H1 (cell line): Measurements from ENCODE around the gene POM121L2. TPM values are rescaled to one million over a fixed set of nuclear protein-coding genes. Genes with fewer than 3 reads are reported as not detected.

Source experiments
- CTCF ChIA-PET: fragments of 300-600 bp; sonication (Branson Sonifier 250); formaldehyde crosslinking; loops from one replicate; lab custom pipeline; 2021; ENCODE audit not compliant: partially characterized antibody; lab: Charles Lee
- POLR2A ChIA-PET: fragments of 300-600 bp; sonication (Branson Sonifier 250); formaldehyde crosslinking; loops from one replicate; lab custom pipeline; 2021; ENCODE audit warnings: inconsistent platforms; ENCODE audit not compliant: partially characterized antibody; lab: Charles Lee
- DNase-seq, 2 experiments: peaks; one replicate each; pipeline versions ENCODE4 v3.0.0 to v3.0.0-alpha.2; 2010 to 2022; ENCODE audit warnings: low spot score in 2 of 2, low read depth in 1 of 2, mixed read lengths in 1 of 2
- FAIRE-seq: peaks from 2 replicates; lab custom pipeline; 2011; peaks lifted over from hg19 to GRCh38; lab: Jason Lieb, UNC
- H2AFZ ChIP-seq: 2 replicates; pipeline ENCODE4 v1.8.1; 2012; ENCODE audit warnings: low read length, inconsistent platforms
- H2AK5ac ChIP-seq: 2 replicates; pipeline ENCODE4 v1.6.1; 2013; ENCODE audit warnings: low read depth, low read length
- H2BK120ac ChIP-seq: replicated peaks from 2 replicates; pipeline ENCODE3; 2013; ENCODE audit warnings: low read depth, low read length, inconsistent platforms
- H2BK12ac ChIP-seq: 2 replicates; pipeline ENCODE4 v1.6.1; 2013; ENCODE audit warnings: low read depth, low read length
- H2BK15ac ChIP-seq: 2 replicates; pipeline ENCODE4 v1.6.1; 2013; ENCODE audit warnings: low read length
- H2BK20ac ChIP-seq: 2 replicates; pipeline ENCODE4 v1.6.1; 2013; ENCODE audit warnings: low read length
- H2BK5ac ChIP-seq: 2 replicates; pipeline ENCODE4 v1.6.1; 2013; ENCODE audit warnings: low read depth, low read length
- H3K14ac ChIP-seq: 2 replicates; pipeline ENCODE4 v1.6.1; 2013; ENCODE audit warnings: inconsistent platforms; ENCODE audit not compliant: insufficient read length
- H3K18ac ChIP-seq: 2 replicates; pipeline ENCODE4 v1.6.1; 2013; ENCODE audit warnings: low read length; ENCODE audit errors: extremely low read depth
- H3K23ac ChIP-seq: 2 replicates; pipeline ENCODE4 v1.6.1; 2013; ENCODE audit warnings: inconsistent platforms; ENCODE audit not compliant: insufficient read length
- H3K23me2 ChIP-seq: 2 replicates; pipeline ENCODE4 v1.6.1; 2013; ENCODE audit warnings: low read depth, low read length
- H3K27ac ChIP-seq: 2 replicates; pipeline ENCODE4 v1.6.1; 2011; ENCODE audit warnings: low read depth, low read length, inconsistent platforms
- H3K27me3 ChIP-seq, 4 experiments: replicated peaks in 1 of 4; 1 replicate in 1 of 4; 2 replicates in 3 of 4; pipeline versions ENCODE4 v1.6.1 to v1.8.1; 2011 to 2013; ENCODE audit warnings: low read length in 3 of 4, mild to moderate bottlenecking in 3 of 4, inconsistent platforms in 2 of 4, mixed read lengths in 2 of 4, moderate library complexity in 1 of 4; ENCODE audit not compliant: control insufficient read depth in 3 of 4, insufficient read depth in 3 of 4; ENCODE audit errors: extremely low read depth in 1 of 4
- H3K36me3 ChIP-seq, 4 experiments: 2 replicates each; pipeline versions ENCODE4 v1.6.1 to v1.8.1; 2011 to 2013; ENCODE audit warnings: mild to moderate bottlenecking in 4 of 4, low read length in 3 of 4, moderate library complexity in 2 of 4, control low read depth in 1 of 4, inconsistent platforms in 1 of 4; ENCODE audit not compliant: insufficient read depth in 4 of 4, control insufficient read depth in 2 of 4
- H3K4ac ChIP-seq: replicated peaks from 2 replicates; pipeline ENCODE3; 2013; ENCODE audit warnings: low read length, low read depth, mixed read lengths, inconsistent platforms; ENCODE audit not compliant: insufficient read length
- H3K4me1 ChIP-seq, 4 experiments: replicated peaks in 1 of 4; 1 replicate in 1 of 4; 2 replicates in 3 of 4; pipeline versions ENCODE4 v1.6.1 to v1.8.1; 2011 to 2013; ENCODE audit warnings: low read length in 3 of 4, inconsistent platforms in 2 of 4, mixed read lengths in 1 of 4; ENCODE audit not compliant: insufficient read depth in 4 of 4, control insufficient read depth in 3 of 4
- H3K4me2 ChIP-seq, 2 experiments: 2 replicates each; pipeline versions ENCODE4 v1.6.1 to v1.8.1; 2011 to 2013; ENCODE audit warnings: low read depth in 2 of 2, low read length in 2 of 2, control low read depth in 1 of 2, inconsistent platforms in 1 of 2, mild to moderate bottlenecking in 1 of 2; ENCODE audit not compliant: insufficient read depth in 1 of 2
- H3K4me3 ChIP-seq, 4 experiments: fragments of 200-600, 300-600 bp in 1 of 4; sonication (generic), shearing (Covaris generic), sonication (Bioruptor Twin) in 1 of 4; 2 replicates each; pipeline versions ENCODE4 v1.5.1 to v1.8.1; 2011 to 2016; ENCODE audit warnings: low read length in 4 of 4, low read depth in 3 of 4, control low read depth in 2 of 4, inconsistent platforms in 2 of 4, mild to moderate bottlenecking in 2 of 4, mixed read lengths in 1 of 4, moderate library complexity in 1 of 4; ENCODE audit not compliant: insufficient read depth in 2 of 4; ENCODE audit errors: extremely low read depth in 1 of 4
- H3K56ac ChIP-seq: replicated peaks from 2 replicates; pipeline ENCODE3; 2013; ENCODE audit warnings: low read depth, mild to moderate bottlenecking, mixed read lengths, low read length, inconsistent platforms; ENCODE audit not compliant: insufficient read length
- H3K79me1 ChIP-seq: 2 replicates; pipeline ENCODE4 v1.6.1; 2013; ENCODE audit warnings: low read depth, low read length, control low read depth
- H3K79me2 ChIP-seq, 2 experiments: 2 replicates each; pipeline versions ENCODE4 v1.6.1 to v1.8.1; 2012 to 2013; ENCODE audit warnings: low read length in 2 of 2, mild to moderate bottlenecking in 2 of 2, inconsistent platforms in 1 of 2; ENCODE audit not compliant: insufficient read depth in 2 of 2, control insufficient read depth in 1 of 2
- H3K9ac ChIP-seq, 4 experiments: replicated peaks in 1 of 4; 1 replicate in 1 of 4; 2 replicates in 3 of 4; pipeline versions ENCODE4 v1.6.1 to v1.8.1; 2011 to 2013; ENCODE audit warnings: low read depth in 3 of 4, low read length in 3 of 4, control low read depth in 2 of 4, mild to moderate bottlenecking in 2 of 4, moderate library complexity in 2 of 4, inconsistent platforms in 1 of 4; ENCODE audit errors: extremely low read depth in 1 of 4
- H3K9me3 ChIP-seq, 2 experiments: 2 replicates each; pipeline versions ENCODE4 v1.6.1 to v1.8.1; 2012 to 2013; ENCODE audit warnings: mild to moderate bottlenecking in 2 of 2, moderate library complexity in 2 of 2, control low read depth in 1 of 2, inconsistent platforms in 1 of 2, low read depth in 1 of 2, low read length in 1 of 2, mixed read lengths in 1 of 2; ENCODE audit not compliant: insufficient read depth in 2 of 2
- H4K20me1 ChIP-seq, 2 experiments: replicated peaks in 1 of 2; 2 replicates each; pipeline versions ENCODE3 to v1.8.1; 2011 to 2013; ENCODE audit warnings: inconsistent platforms in 2 of 2, low read length in 2 of 2, mild to moderate bottlenecking in 1 of 2; ENCODE audit not compliant: insufficient read depth in 2 of 2, control insufficient read depth in 1 of 2
- H4K5ac ChIP-seq: 2 replicates; pipeline ENCODE4 v1.6.1; 2013; ENCODE audit warnings: low read length, low read depth, mixed read lengths, inconsistent platforms; ENCODE audit not compliant: insufficient read length
- H4K8ac ChIP-seq: 2 replicates; pipeline ENCODE4 v1.8.0; 2013; ENCODE audit warnings: mild to moderate bottlenecking, moderate library complexity, low read length, inconsistent platforms; ENCODE audit not compliant: insufficient read depth; ENCODE audit errors: extremely low read depth
- H4K91ac ChIP-seq: replicated peaks from 2 replicates; pipeline ENCODE3; 2013; ENCODE audit warnings: low read length, mixed read lengths, inconsistent platforms; ENCODE audit not compliant: insufficient read length
- E2F6 ChIP-seq: IDR thresholded peaks from 2 replicates; pipeline ENCODE4 v1.6.1; 2012; ENCODE audit warnings: inconsistent platforms
- GTF2F1 ChIP-seq: IDR thresholded peaks from 2 replicates; pipeline ENCODE4 v1.6.1; 2012; ENCODE audit warnings: low read depth, low read length, improper control_type of control experiment, borderline replicate concordance
- MAFK ChIP-seq: IDR thresholded peaks from 2 replicates; pipeline ENCODE4 v1.6.1; 2012; ENCODE audit warnings: low read depth, mild to moderate bottlenecking, improper control_type of control experiment, low read length
- MAX ChIP-seq: IDR thresholded peaks from 2 replicates; pipeline ENCODE4 v1.6.1; 2012; ENCODE audit warnings: inconsistent platforms
- RFX5 ChIP-seq: IDR thresholded peaks from 2 replicates; pipeline ENCODE4 v1.6.1; 2011; ENCODE audit warnings: low read depth, low read length, improper control_type of control experiment, borderline replicate concordance
- RXRA ChIP-seq: IDR thresholded peaks from 2 replicates; pipeline ENCODE4 v1.6.1; 2011; ENCODE audit warnings: low read depth, mild to moderate bottlenecking, low read length, moderate library complexity; ENCODE audit not compliant: insufficient read depth
- SIN3A ChIP-seq, 2 experiments: IDR thresholded peaks in 1 of 2; conservative IDR thresholded peaks in 1 of 2; 2 replicates each; pipeline ENCODE4 v1.6.1; 2011 to 2012; ENCODE audit warnings: low read length in 2 of 2, improper control_type of control experiment in 1 of 2, low read depth in 1 of 2, mild to moderate bottlenecking in 1 of 2
- SP4 ChIP-seq: IDR thresholded peaks from 2 replicates; pipeline ENCODE4 v1.6.1; 2012; ENCODE audit warnings: low read length, inconsistent platforms
- TAF1 ChIP-seq: IDR thresholded peaks from 2 replicates; pipeline ENCODE4 v1.6.1; 2011; ENCODE audit warnings: mild to moderate bottlenecking, low read depth, low read length
- TBP ChIP-seq: IDR thresholded peaks from 2 replicates; pipeline ENCODE4 v1.6.1; 2011; ENCODE audit warnings: low read depth, low read length, improper control_type of control experiment
- TEAD4 ChIP-seq: IDR thresholded peaks from 2 replicates; pipeline ENCODE4 v1.6.1; 2012; ENCODE audit warnings: low read depth, low read length, inconsistent platforms, mixed read lengths
- ZNF274 ChIP-seq: IDR thresholded peaks from 2 replicates; pipeline ENCODE4 v1.7.0; 2012; ENCODE audit warnings: low read length, borderline replicate concordance; ENCODE audit errors: extremely low read depth
- WGBS, 2 experiments: shearing (Covaris generic) in 1 of 2; methylation state at CpG; one replicate each; pipeline versions ENCODE4 v1.1.6 to v1.1.7; 2013 to 2015; ENCODE audit warnings: low lambda C conversion rate in 2 of 2, mixed read lengths in 2 of 2, inconsistent platforms in 1 of 2, low coverage in 1 of 2, missing lambda C conversion rate in 1 of 2; ENCODE audit not compliant: insufficient replicate concordance in 2 of 2, insufficient coverage in 1 of 2, insufficient read length in 1 of 2; ENCODE audit errors: extremely low coverage in 1 of 2, missing lambda C conversion rate in 1 of 2; 5-methylcytosine and 5-hydroxymethylcytosine counted together
- polyA plus RNA-seq, 7 experiments: library from polyadenylated mRNA; depleted of rRNA in 3 of 7; stranded (reverse) in 5 of 7; unstranded in 2 of 7; fragments of >200 nt in 5 of 7; fragments of 200-250 nt in 2 of 7; gene quantifications; 1 replicate in 5 of 7; 2 replicates in 1 of 7; 4 replicates in 1 of 7; pipeline versions ENCODE4 v1.2.1 to v1.2.3, GENCODE V29; 2011 to 2013; ENCODE audit warnings: missing spikeins in 2 of 7, mixed read lengths in 2 of 7
- total RNA-seq: library from RNA; stranded (reverse); fragmentation: NEBNext Ultra II Directional; extraction: Animal tissue kit (Norgen Biotek cat#: 25700); gene quantifications from 2 replicates; pipeline ENCODE4 v1.2.1, GENCODE V29; 2021

Gene POM121L2
- total and polyA plus RNA-seq, 2 of the 8 experiments (the other 6 are each of a cell fraction or from before 2014, with no cell fraction given): 0.05 to 0.09 TPM

GRCh38 chr6:27303613-27304272 is 8.3 kb downstream of the POM121L2 start:
- no peak overlapping the region for H2BK12ac ChIP-seq
- no peaks in the 10 kb centered on the region for H3K9me3 ChIP-seq
- 58% methylated on average over 16 of the region's 16 CpGs; no CpG with 5 or more reads in 1 of the 2 experiments for WGBS, 2 experiments
- no peak overlapping the region for H3K18ac ChIP-seq
- no peak overlapping the region for H3K9ac ChIP-seq
- no peak overlapping the region for H3K56ac ChIP-seq
- H3K23ac ChIP-seq: no peak overlapping the region
- no peak overlapping the region for H2BK20ac ChIP-seq
- H3K79me2 ChIP-seq: no peaks in the 10 kb centered on the region
- H2AFZ ChIP-seq: no peak overlapping the region
- H4K20me1 ChIP-seq: no peaks in the 10 kb centered on the region
- H3K4me1 ChIP-seq: no peaks in the 10 kb centered on the region
- H2BK120ac ChIP-seq: no peak overlapping the region
- DNase-seq (no peak), FAIRE-seq (peak; percentile 58)
- H3K27ac ChIP-seq: no peak overlapping the region
- no peak overlapping the region for H2BK15ac ChIP-seq
- ChIA-PET POLR2A (interaction anchor here (0.6 to 1.4 kb wide), 3 partner anchors 103 to 169 kb away, joined by 3 to 4 read pairs (median 3); partner anchors contain the start of gene ZNF184), CTCF (interaction anchor here (0.6 to 1.4 kb wide), 9 partner anchors 10 to 742 kb away, joined by 3 to 7 read pairs (median 3); no protein-coding TSS in a partner anchor)
- H3K4ac ChIP-seq: no peak overlapping the region
- H2BK5ac ChIP-seq: no peak overlapping the region
- no peak overlapping the region for H2AK5ac ChIP-seq
- H3K27me3 ChIP-seq: no peaks in the 10 kb centered on the region
- no peak overlapping the region for H4K8ac ChIP-seq
- H3K4me3 ChIP-seq: peak overlapping the region in 1 of 4 experiments; percentile 12; a peak in 1 of 8 replicates
- no peaks in the 10 kb centered on the region for H3K79me1 ChIP-seq
- no peak overlapping the region for H3K14ac ChIP-seq
- no peaks in the 10 kb centered on the region for H3K23me2 ChIP-seq
- H4K5ac ChIP-seq: no peak overlapping the region
- H3K4me2 ChIP-seq: no peak overlapping the region
- H3K36me3 ChIP-seq: no peaks in the 10 kb centered on the region
- H4K91ac ChIP-seq: no peak overlapping the region
- no peak for TF ChIP-seq MAX
- TF ChIP-seq SP4: no peak
- TF ChIP-seq TAF1: no peak
- peak; percentile 100 for TF ChIP-seq TBP
- no peak for TF ChIP-seq GTF2F1
- peak; percentile 73; the same call in 1 of the 2 replicates for TF ChIP-seq MAFK
- 0 out of 2 replicates have a peak, but pooled peaks have one; percentile 37 for TF ChIP-seq TEAD4
- no peak for TF ChIP-seq RFX5
- no peak for TF ChIP-seq SIN3A (conservative IDR thresholded peaks at IDR 0.05 in 1 of 2, IDR thresholded peaks at IDR 0.05 in 1 of 2; ENCODE audit: low read depth in 1 of 2, low read length in 2 of 2)
- TF ChIP-seq ZNF274: no peak
- no peak for TF ChIP-seq RXRA
- TF ChIP-seq E2F6: no peak
